ENCODE data around the gene TMTC2.
"Not testable (repeated sequence)": the region's sequence is repeated elsewhere in the genome, so short reads cannot be mapped to it uniquely, and the experiment has no call there.

The TMTC2 gene

DNA sequence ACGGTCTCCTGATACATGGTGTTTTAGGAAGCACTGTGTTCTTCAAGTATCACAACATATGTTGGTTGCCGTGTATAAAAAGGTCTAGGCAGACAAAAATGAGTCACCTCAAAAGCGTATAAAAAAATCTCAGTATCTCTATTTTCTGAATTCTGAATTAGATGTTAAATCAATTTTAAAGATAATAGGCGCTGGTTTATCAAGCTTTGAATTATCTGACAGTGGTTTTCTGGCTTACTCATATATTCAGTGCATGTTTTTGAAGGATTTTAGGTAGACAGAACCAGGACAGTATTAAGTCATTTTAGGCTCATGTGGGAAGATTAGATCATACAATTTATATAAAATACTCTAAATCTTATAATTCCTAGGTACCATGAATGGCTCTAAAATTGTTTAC is 110.8 kb downstream of the TMTC2 start:
- DNase-seq = no peak

DNA sequence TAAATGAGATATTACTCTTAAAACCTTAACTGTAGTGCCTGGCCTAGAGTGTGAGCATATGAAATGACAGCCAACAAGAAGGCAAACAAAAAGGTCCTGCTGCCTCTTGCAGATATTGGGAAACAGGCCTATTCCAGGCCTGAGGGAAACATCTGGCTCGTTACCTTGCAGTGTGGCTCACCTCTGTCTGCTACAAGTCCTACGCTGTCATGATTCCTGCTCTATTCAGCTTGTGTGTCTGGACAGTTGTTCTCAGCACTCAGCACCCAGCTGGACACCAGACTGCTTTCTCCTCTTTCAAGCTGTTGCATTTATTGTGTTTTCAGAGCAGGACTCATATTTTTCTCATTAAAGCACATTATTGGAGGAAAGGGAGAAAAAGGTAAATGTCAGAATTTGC is 113.5 kb downstream of the TMTC2 start:
- DNase-seq = peak; percentile 56

- DNase-seq = no peak
These were observed 115.4 kb downstream of the TMTC2 start for GRCh38 chr12:82801951-82802610.

DNA sequence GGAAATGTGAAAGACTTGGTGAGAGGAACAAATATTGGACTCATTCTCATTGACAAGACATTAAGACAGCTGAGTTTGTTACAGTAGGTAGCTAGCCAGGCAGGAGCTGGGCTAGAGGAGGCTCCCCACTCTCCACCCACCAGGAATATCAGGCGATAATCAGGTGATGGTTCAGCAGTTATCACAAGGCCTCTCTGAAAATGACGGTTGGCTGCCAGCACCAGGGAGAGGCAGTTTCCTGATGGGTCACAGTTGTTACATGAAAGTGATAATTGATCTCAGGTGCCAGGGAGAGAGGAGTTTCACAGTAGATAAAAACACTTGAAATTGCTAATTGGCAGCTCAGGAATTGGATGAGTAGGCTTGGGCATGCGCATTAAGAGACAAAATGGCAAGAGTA is 116.5 kb downstream of the TMTC2 start:
- DNase-seq = peak; percentile 67

GRCh38 chr12:82804601-82805000 is 117.9 kb downstream of the TMTC2 start:
- DNase-seq = no peak

- not testable (repeated sequence) for DNase-seq
These were observed 118.3 kb downstream of the TMTC2 start for GRCh38 chr12:82805004-82805403.

- no peak for DNase-seq
These were observed 119.2 kb downstream of the TMTC2 start for GRCh38 chr12:82805812-82806497.

DNA sequence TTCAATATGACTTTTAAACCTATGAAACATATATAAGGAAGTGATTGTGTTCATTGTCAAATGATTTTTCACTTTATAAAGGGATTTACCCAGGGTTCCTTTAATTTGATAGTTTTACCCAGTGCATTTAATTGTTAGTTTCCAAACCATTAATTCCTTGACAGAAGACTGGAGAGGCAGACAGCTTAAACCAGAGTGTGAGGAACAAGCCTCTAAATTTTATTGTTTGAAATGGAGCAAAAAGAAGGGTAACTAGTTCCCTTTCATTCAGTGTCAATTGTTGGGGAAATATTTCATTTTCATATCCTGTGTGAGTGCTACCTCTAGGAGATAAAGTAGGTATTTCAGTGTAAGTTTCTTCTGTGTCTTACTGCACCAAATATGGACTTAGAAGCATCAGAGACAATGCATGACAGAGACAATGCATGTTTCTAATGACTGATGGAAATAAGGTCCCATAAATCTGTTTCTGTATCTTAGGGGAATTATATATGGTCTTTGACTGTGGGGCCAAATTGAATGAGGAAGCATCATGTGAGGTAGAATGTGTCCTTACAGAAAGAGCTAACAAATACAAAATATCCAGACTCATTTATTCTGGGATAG is 120.5 kb downstream of the TMTC2 start:
- DNase-seq = no peak

DNA sequence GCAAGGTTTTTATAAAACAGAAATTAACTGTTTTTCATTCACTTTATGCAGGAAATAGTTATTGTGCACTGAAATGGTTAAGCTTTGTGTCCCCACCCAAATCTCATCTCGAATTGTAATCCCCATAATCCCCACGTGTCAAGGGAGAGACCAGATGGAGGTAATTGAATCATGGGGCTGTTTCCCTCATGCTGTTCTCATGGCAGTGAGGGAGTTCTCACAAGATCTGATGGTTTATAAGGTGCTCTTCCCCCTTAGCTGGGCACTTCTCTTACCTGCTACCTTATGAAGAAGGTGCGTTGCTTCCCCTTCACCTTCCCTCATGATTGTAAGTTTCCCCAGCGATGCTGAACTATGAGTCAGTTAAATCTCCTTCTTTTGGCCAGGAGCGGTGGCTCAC is 123.9 kb downstream of the TMTC2 start:
- DNase-seq = no peak

DNA sequence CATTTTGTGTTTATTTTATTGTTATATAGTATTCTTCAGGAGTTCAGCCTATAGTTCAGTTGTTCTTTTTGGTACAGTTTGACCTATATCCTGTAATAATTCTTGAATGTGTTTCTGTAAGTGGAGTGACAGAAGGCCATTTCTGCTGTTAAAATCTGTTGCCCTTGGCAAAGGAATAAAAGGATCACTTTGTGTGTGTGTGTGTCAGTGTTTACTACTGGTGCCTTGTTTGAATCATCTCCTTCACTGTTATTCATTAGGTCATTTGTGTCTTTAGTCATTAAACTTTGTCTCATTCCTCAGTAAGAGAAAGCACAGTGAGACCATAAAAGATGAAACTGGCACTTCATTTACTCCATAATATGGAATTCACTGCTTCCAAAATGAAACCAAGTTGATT is 130.7 kb downstream of the TMTC2 start:
- DNase-seq = no peak

- no peak for DNase-seq
These were observed 131.7 kb downstream of the TMTC2 start for GRCh38 chr12:82818271-82819035.

GRCh38 chr12:82826505-82826904 is 139.8 kb downstream of the TMTC2 start:
- no peak for DNase-seq

DNA sequence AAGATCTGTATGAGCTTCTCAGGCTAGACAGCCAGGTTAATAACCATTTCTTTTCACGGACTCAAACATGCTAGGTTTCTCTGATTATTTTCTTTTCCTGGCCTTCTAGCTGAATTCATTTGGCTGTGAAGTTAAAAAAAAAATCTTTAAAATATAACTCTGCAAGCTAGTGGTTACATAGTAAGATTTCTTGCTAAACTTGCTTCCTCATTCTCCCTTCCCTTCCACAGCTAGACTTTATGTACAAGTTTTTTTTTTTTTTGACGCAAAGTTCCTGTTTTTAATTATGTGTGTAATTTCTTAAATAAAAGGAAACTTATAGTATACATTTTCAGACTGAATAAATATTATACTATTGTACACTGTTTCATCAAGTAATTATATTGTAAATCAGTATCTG is 145.4 kb downstream of the TMTC2 start:
- no peak for DNase-seq

GRCh38 chr12:82832981-82833380 is 146.3 kb downstream of the TMTC2 start:
- no peak for DNase-seq

GRCh38 chr12:82833481-82833880 is 146.8 kb downstream of the TMTC2 start:
- no peak for DNase-seq

DNA sequence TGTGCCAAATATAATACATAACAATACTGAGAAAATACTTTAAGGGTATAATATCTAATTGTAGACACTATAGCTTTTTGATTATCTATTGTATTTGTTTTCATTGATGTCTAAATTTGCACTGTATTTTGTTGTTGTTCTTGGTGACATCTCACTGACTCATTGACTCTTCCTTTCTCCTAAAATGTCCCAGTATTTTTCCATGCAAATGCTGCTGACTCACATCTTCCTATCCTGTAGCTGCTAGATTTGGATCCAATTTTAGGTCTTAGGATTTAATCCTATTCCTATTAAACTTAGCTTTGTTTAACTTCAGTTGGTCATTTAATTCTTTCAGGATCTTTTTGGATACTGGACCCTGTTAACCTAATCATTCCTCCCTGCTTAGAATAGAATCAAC is 148.5 kb downstream of the TMTC2 start:
- DNase-seq = no peak

- no peak for DNase-seq
These were observed 151.4 kb downstream of the TMTC2 start for GRCh38 chr12:82838131-82838551.

DNA sequence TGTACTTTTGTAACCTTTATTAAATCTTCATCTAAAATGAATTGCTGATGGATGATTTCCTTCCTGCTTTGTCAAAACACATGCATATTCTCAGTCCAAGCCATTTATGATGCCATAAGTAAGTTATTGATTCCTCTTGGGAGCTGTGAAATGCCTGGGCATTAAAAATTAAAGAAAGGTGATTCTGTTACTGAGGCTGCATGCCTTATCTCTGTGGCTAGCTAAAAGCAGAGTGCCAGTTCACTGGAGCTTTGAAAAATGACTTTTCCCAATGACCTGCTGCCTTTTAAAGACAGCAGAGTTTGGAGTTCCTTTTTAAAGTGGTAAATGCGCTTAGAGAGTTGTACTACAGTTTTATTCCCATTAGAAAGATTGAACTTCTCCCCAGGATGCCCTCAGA is 152.1 kb downstream of the TMTC2 start:
- DNase-seq = no peak

- DNase-seq = no peak
These were observed 153.1 kb downstream of the TMTC2 start for GRCh38 chr12:82839796-82840195.

DNA sequence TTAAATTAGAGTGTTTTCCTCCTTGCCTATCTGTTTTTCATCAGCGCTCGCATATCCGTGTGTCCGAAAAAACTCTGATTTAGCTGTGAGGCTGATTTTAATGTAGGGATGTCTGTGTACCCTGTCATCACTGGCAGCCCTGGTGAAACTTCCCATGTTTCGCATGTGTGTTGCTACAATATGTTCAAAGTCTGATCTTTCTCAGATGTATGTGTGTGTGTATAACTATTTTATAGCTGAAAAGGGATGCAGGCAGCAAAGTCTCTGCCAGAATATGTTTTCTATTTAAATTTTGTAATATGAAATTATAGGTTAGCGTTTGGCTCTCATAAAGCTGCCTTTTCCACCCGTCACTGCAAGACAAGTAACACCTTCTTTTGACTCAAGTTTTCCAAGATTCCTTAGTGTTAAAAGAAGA is 154.8 kb downstream of the TMTC2 start:
- DNase-seq = no peak

- DNase-seq = no peak
These were observed 155.8 kb downstream of the TMTC2 start for GRCh38 chr12:82842480-82842879.

DNA sequence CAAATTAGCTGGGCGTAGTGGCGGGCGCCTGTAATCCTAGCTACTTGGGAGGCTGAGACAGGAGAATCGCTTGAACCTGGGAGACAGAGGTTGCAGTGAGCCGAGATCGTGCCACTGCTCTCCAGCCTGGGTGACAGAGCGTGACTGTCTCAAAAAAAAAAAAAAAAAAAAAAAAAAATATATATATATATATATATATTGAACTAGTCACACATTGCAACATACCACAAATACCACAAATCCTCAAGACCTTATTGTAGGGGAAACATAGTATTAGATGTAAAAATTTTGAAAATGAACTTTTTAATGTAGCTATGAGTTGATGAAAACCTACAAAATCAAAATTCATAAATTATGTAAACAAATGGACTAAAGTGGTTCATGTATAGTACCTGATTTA is 158.4 kb downstream of the TMTC2 start:
- DNase-seq = not testable (repeated sequence)

DNA sequence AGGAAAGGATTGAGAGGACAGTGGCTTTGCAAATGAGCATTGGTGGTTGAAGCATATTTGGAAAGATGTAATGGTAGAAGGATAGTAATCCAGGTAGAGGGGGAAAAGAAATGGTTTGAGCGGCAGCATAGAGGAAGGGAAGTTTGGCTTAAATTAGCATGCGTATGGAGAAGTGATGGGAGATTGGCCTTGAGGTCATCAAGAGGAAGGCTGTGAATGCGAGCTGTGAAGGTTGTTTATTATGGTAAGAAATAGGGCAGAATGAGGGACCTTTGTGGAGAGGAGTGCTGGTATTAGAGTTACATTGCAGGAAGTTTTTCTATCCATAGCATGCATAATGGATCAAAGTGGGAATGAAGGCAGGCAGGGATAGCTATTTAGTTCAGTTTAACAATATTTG is 162.1 kb downstream of the TMTC2 start:
- no peak for DNase-seq

DNA sequence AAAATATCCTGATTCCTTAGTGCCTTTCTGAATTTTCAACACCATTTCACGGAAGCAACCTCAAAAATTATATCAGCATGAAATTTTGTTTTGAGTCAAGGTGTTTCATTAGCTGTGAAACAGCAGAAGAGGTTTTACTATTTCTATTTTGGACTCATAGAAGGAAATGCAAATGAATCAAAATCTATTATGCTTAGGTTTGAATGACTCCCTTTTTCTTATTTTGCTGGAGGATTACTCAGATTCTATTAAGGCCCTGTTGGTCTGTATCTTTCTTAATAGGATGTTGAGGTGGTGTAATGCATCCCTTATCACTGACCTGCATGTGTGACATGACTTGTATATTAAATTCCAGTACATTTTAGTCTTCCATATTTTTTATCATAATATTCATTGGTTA is 165.8 kb downstream of the TMTC2 start:
- no peak for DNase-seq

Data from NCI-H2171 treated with DMSO at 0.1 percent for 48 hours (cell line).